ENCODE measurements around the gene ZDHHC1. TPM values are rescaled to one million over a fixed set of nuclear protein-coding genes. Genes with fewer than 3 reads are reported as not detected.

Gene ZDHHC1
- polyA plus RNA-seq, 1 of the 3 experiments (the other 2 are of a cell fraction): 15.8 TPM

DNA sequence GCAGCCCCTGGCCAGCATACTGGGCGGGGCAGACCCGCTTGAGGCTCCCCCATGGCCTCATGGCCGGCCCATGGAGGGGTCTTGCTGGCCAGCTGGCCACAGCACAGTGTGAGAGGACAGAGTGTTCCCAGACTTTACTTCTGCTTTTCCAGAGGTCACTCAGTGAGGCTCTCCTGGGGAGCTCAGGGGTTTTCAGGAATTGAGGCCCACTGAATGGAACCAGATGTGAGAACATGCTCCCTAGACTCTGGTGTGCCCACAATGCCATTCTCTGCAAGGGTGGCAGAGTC is 43.5 kb upstream of the ZDHHC1 start:
- no peaks in the 10 kb centered on the region for H3K9me2 ChIP-seq
- H2AFZ ChIP-seq (ENCODE audit: low read depth): no peak overlapping the region
- peaks cover 58% of the 10 kb centered on the region for H3K79me2 ChIP-seq (ENCODE audit: insufficient read depth)
- H3K36me3 ChIP-seq (replicated peaks in 1 of 2; ENCODE audit: control insufficient read depth in 1 of 2, insufficient read depth in 2 of 2, low read length in 1 of 2): peaks cover 0 to 4% of the 10 kb centered on the region in 2 experiments
- POLR2A ChIA-PET: no interaction called here
- WGBS (ENCODE audit: low lambda C conversion rate): no CpG with 5 or more reads among the region's 3 CpGs
- H3K27ac ChIP-seq (ENCODE audit: low read depth in 2 of 2, low read length in 1 of 2): peak overlapping the region in 1 of 2 experiments; percentile 30; a peak in 1 of 4 replicates
- CTCF ChIA-PET: interaction anchor here (0.9 to 8.2 kb wide), 7 partner anchors 9 to 199 kb away, joined by 3 to 76 read pairs (median 3); partner anchors contain the start of gene HSD11B2
- TF ChIP-seq, protein P1, sequence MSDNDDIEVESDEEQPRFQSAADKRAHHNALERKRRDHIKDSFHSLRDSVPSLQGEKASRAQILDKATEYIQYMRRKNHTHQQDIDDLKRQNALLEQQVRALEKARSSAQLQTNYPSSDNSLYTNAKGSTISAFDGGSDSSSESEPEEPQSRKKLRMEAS (IDR thresholded peaks at IDR 0.05; ENCODE audit: low read depth): no peak
- TF ChIP-seq, protein P2, sequence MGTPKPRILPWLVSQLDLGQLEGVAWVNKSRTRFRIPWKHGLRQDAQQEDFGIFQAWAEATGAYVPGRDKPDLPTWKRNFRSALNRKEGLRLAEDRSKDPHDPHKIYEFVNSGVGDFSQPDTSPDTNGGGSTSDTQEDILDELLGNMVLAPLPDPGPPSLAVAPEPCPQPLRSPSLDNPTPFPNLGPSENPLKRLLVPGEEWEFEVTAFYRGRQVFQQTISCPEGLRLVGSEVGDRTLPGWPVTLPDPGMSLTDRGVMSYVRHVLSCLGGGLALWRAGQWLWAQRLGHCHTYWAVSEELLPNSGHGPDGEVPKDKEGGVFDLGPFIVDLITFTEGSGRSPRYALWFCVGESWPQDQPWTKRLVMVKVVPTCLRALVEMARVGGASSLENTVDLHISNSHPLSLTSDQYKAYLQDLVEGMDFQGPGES (IDR thresholded peaks at IDR 0.05; ENCODE audit: low read depth, low read length): no peak
- TF ChIP-seq RAD21 (IDR thresholded peaks at IDR 0.05; ENCODE audit: low read length): no peak
- no peak for TF ChIP-seq CHD2 (IDR thresholded peaks at IDR 0.05; ENCODE audit: low read length, partially characterized antibody)
- no peak for TF ChIP-seq ELF1 (IDR thresholded peaks at IDR 0.05)
- no peak for TF ChIP-seq FOXJ3 (CRISPR knock-in tag; IDR thresholded peaks at IDR 0.05)
- TF ChIP-seq MXI1 (IDR thresholded peaks at IDR 0.05; ENCODE audit: low read depth, low read length): no peak
- TF ChIP-seq RFX5 (IDR thresholded peaks at IDR 0.05; ENCODE audit: low read length): no peak
- no peak for TF ChIP-seq FOXM1 (IDR thresholded peaks at IDR 0.05; ENCODE audit: low read depth)
- no peak for TF ChIP-seq TEAD4 (IDR thresholded peaks at IDR 0.05; ENCODE audit: borderline replicate concordance, insufficient read depth)
- no peak for TF ChIP-seq TAF1 (IDR thresholded peaks at IDR 0.05; ENCODE audit: borderline replicate concordance, low read depth, low read length)
- TF ChIP-seq TCF12 (IDR thresholded peaks at IDR 0.05): no peak
- TF ChIP-seq NFIC (IDR thresholded peaks at IDR 0.05; ENCODE audit: borderline replicate concordance): no peak
- TF ChIP-seq SMC3 (IDR thresholded peaks at IDR 0.05; ENCODE audit: low read depth, low read length): no peak
- no peak for TF ChIP-seq RCOR1 (IDR thresholded peaks at IDR 0.05; ENCODE audit: low read length)
- no peak for TF ChIP-seq MEF2A (IDR thresholded peaks at IDR 0.05; ENCODE audit: borderline replicate concordance, low read depth)
- TF ChIP-seq JUND (IDR thresholded peaks at IDR 0.05): no peak
- TF ChIP-seq YY1 (IDR thresholded peaks at IDR 0.05; ENCODE audit: low read depth): no peak
- no peak overlapping the region for H3K9ac ChIP-seq
- no peaks in the 10 kb centered on the region for H3K9me3 ChIP-seq
- H3F3A ChIP-seq (replicated peaks; ENCODE audit: insufficient read depth): no peaks in the 10 kb centered on the region
- peaks cover 84% of the 10 kb centered on the region for H4K20me1 ChIP-seq (ENCODE audit: insufficient read depth)
- H3K4me3 ChIP-seq (ENCODE audit: low read depth in 2 of 2, low read length in 1 of 2): no peak overlapping the region
- H3K4me1 ChIP-seq (ENCODE audit: control insufficient read depth in 1 of 2, insufficient read depth in 2 of 2, low read depth in 1 of 2, low read length in 1 of 2): peaks cover 14 to 56% of the 10 kb centered on the region in 2 experiments; a peak in 3 of 4 replicates
- no peak for DNase-seq
- no peaks in the 10 kb centered on the region for H3K27me3 ChIP-seq (ENCODE audit: insufficient read depth)
- H3K4me2 ChIP-seq: peak overlapping the region; percentile 44; the same call in 1 of the 2 replicates

DNA sequence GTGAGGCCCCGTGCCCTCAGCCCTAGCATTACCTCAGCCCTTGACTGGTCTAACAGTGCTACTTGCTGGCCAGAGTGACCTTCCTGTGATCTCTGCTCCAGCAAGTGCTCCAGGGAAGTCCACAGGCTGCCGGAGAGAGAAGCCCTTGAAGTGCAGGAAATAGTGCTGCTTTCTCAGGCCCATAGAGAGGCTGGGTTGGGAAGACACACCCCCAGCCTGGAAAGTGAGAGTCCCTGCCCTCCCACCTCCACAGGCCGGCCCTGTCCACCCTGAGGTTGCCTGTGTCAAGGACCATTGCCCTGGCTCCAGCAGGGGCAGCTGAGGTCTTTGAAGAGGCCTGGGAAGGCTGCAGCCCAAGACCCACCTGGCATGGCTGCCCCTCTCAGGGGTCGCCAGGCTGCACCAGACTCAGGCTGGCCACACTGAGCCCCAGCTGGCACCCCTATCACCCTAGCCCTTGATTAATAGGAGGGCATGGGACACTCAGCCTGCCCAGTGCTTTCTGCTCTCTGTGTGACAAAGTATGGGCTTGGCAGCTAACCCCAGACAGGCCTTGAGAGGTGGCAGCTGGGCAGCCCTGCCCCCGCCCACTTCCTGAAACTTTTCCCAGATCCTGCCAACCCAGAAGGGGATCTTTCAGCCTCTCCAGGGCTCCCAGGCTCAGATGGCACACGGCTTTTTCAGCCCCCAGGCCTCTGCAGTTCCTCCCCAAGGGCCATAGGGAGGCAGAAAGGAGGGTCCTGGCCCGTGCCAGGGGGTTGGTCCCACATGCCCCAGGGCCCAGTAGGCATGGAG is 43.0 kb upstream of the ZDHHC1 start:
- Histone ChIP-seq H3K36me3 (replicated peaks in 1 of 2; ENCODE audit: control insufficient read depth in 1 of 2, insufficient read depth in 2 of 2, low read length in 1 of 2) (peaks cover 0 to 4% of the 10 kb centered on the region in 2 experiments), H3K9me2 (no peaks in the 10 kb centered on the region), H3K9ac (no peak overlapping the region), H3K4me1 (ENCODE audit: control insufficient read depth in 1 of 2, insufficient read depth in 2 of 2, low read depth in 1 of 2, low read length in 1 of 2) (peaks cover 14 to 53% of the 10 kb centered on the region in 2 experiments; a peak in 3 of 4 replicates), H3K27ac (ENCODE audit: low read depth in 2 of 2, low read length in 1 of 2) (peak overlapping the region in 1 of 2 experiments; percentile 30; a peak in 1 of 4 replicates), H3K9me3 (no peaks in the 10 kb centered on the region), H3K4me2 (peak overlapping the region; percentile 44; the same call in 1 of the 2 replicates), H3F3A (replicated peaks; ENCODE audit: insufficient read depth) (no peaks in the 10 kb centered on the region), H3K4me3 (ENCODE audit: low read depth in 2 of 2, low read length in 1 of 2) (no peak overlapping the region), H3K79me2 (ENCODE audit: insufficient read depth) (peaks cover 52% of the 10 kb centered on the region), H3K27me3 (ENCODE audit: insufficient read depth) (no peaks in the 10 kb centered on the region), H2AFZ (ENCODE audit: low read depth) (no peak overlapping the region), H4K20me1 (ENCODE audit: insufficient read depth) (peaks cover 79% of the 10 kb centered on the region)
- ChIA-PET POLR2A (no interaction called here), CTCF (interaction anchor here (0.9 to 8.2 kb wide), 7 partner anchors 9 to 199 kb away, joined by 3 to 76 read pairs (median 3); no protein-coding TSS in a partner anchor)
- whole genome bisulfite sequencing (ENCODE audit: low lambda C conversion rate): 82% methylated on average over 3 of the region's 7 CpGs
- peak; percentile 38 for DNase-seq
- TF ChIP-seq POLR2AphosphoS5 (IDR thresholded peaks at IDR 0.05; ENCODE audit: low read depth, low read length) (no peak), ELF1 (IDR thresholded peaks at IDR 0.05) (0 out of 2 replicates have a peak, but pooled peaks have one; percentile 33)
